Endometrial microvascular endothelial cells (primary cell): Measurements from ENCODE around the gene MAP2K4. TPM values are rescaled to one million over a fixed set of nuclear protein-coding genes. Genes with fewer than 3 reads are reported as not detected.

Experiments
- in situ Hi-C: cut with HindIII; loops from 2 replicates; pipeline ENCODE4 v1.10.0; 2017; ENCODE audit warnings: low sequenced_read_pairs, low pct_unique_long_range_greater_than_20kb; ENCODE audit errors: inconsistent ontology term
- total RNA-seq: library from RNA; depleted of rRNA; stranded (reverse); fragments of >200 nt; gene quantifications from one replicate; pipeline ENCODE4 v1.2.3, GENCODE V29; 2015; ENCODE audit errors: inconsistent ontology term

The MAP2K4 gene
- total RNA-seq, 1 donor from 2014 or later: 14.7 TPM

GRCh38 chr17:12077773-12078172 is 57.1 kb downstream of the MAP2K4 start:
- in situ Hi-C loops: no loop called here

- in situ Hi-C loops: no loop called here
These were observed 58.1 kb downstream of the MAP2K4 start for GRCh38 chr17:12078791-12079190.

- in situ Hi-C loops: no loop called here
These were observed 61.0 kb downstream of the MAP2K4 start for GRCh38 chr17:12081720-12082119.

GRCh38 chr17:12085076-12085949 is 64.6 kb downstream of the MAP2K4 start:
- in situ Hi-C loops: no loop called here

GRCh38 chr17:12088035-12088434 is 67.4 kb downstream of the MAP2K4 start:
- in situ Hi-C loops: no loop called here

GRCh38 chr17:12089809-12090384 is 69.2 kb downstream of the MAP2K4 start:
- in situ Hi-C loops: no loop called here

GRCh38 chr17:12094336-12094735 is 73.7 kb downstream of the MAP2K4 start:
- in situ Hi-C loops: no loop called here

- in situ Hi-C loops: no loop called here
These were observed 74.8 kb downstream of the MAP2K4 start for GRCh38 chr17:12095522-12095921.

GRCh38 chr17:12097326-12097725 is 76.6 kb downstream of the MAP2K4 start:
- in situ Hi-C loops: no loop called here

- in situ Hi-C loops: no loop called here
These were observed 77.9 kb downstream of the MAP2K4 start for GRCh38 chr17:12098568-12098967.

GRCh38 chr17:12099412-12099811 is 78.7 kb downstream of the MAP2K4 start:
- in situ Hi-C loops: no loop called here

GRCh38 chr17:12104831-12105230 is 84.2 kb downstream of the MAP2K4 start:
- in situ Hi-C loops: no loop called here

- in situ Hi-C loops: no loop called here
These were observed 87.2 kb downstream of the MAP2K4 start for GRCh38 chr17:12107905-12108304.

- in situ Hi-C loops: no loop called here
These were observed 90.2 kb downstream of the MAP2K4 start for GRCh38 chr17:12110906-12111305.

- in situ Hi-C loops: no loop called here
These were observed 92.5 kb downstream of the MAP2K4 start for GRCh38 chr17:12113156-12113555.

GRCh38 chr17:12114686-12115418 is 94.2 kb downstream of the MAP2K4 start:
- in situ Hi-C loops: no loop called here

GRCh38 chr17:12116143-12116542 is 95.5 kb downstream of the MAP2K4 start:
- in situ Hi-C loops: no loop called here

GRCh38 chr17:12118617-12119016 is 97.9 kb downstream of the MAP2K4 start:
- in situ Hi-C loops: no loop called here

- in situ Hi-C loops: no loop called here
These were observed 101.4 kb downstream of the MAP2K4 start for GRCh38 chr17:12122075-12122474.

GRCh38 chr17:12127177-12127576 is 106.5 kb downstream of the MAP2K4 start:
- in situ Hi-C loops: no loop called here
